HG02798 (cell line): ENCODE data around the gene DPP6.

Source experiments
- ATAC-seq: cut with Tn5 transposase; IDR thresholded peaks from one replicate; pipeline ENCODE4 v1.9.1; 2021; ENCODE audit warnings: mild to moderate bottlenecking; ENCODE audit not compliant: unreplicated experiment, poor library complexity

The DPP6 gene

GRCh38 chr7:154679379-154680053 lies 627.3 kb downstream of the DPP6 start:
- ATAC-seq: no peak

- ATAC-seq: no peak
Observed at GRCh38 chr7:154680894-154681659, 628.9 kb downstream of the DPP6 start.

- ATAC-seq: no peak
Observed at GRCh38 chr7:154682003-154682402, 629.8 kb downstream of the DPP6 start.

- no peak for ATAC-seq
Observed at GRCh38 chr7:154684666-154685563, 632.7 kb downstream of the DPP6 start.

GRCh38 chr7:154685564-154685901 lies 633.3 kb downstream of the DPP6 start:
- ATAC-seq: no peak

- no peak for ATAC-seq
Observed at GRCh38 chr7:154686305-154686704, 634.1 kb downstream of the DPP6 start.

GRCh38 chr7:154688952-154689351 lies 636.8 kb downstream of the DPP6 start:
- no peak for ATAC-seq

- ATAC-seq: no peak
Observed at GRCh38 chr7:154690411-154690810, 638.2 kb downstream of the DPP6 start.

GRCh38 chr7:154693661-154694060 lies 641.5 kb downstream of the DPP6 start:
- ATAC-seq: no peak

- no peak for ATAC-seq
Observed at GRCh38 chr7:154695836-154696235, 643.6 kb downstream of the DPP6 start.

GRCh38 chr7:154696556-154696955 lies 644.4 kb downstream of the DPP6 start:
- no peak for ATAC-seq

- ATAC-seq: no peak
Observed at GRCh38 chr7:154698726-154699291, 646.6 kb downstream of the DPP6 start.

- ATAC-seq: no peak
Observed at GRCh38 chr7:154699417-154699816, 647.2 kb downstream of the DPP6 start.

GRCh38 chr7:154709840-154710520 lies 657.8 kb downstream of the DPP6 start:
- no peak for ATAC-seq

GRCh38 chr7:154720016-154720415 lies 667.8 kb downstream of the DPP6 start:
- no peak for ATAC-seq

GRCh38 chr7:154721086-154721485 lies 668.9 kb downstream of the DPP6 start:
- no peak for ATAC-seq

- no peak for ATAC-seq
Observed at GRCh38 chr7:154726368-154726767, 674.2 kb downstream of the DPP6 start.

GRCh38 chr7:154729056-154729455 lies 676.9 kb downstream of the DPP6 start:
- ATAC-seq: no peak

GRCh38 chr7:154735766-154736165 lies 683.6 kb downstream of the DPP6 start:
- ATAC-seq: no peak

GRCh38 chr7:154736389-154736788 lies 684.2 kb downstream of the DPP6 start:
- no peak for ATAC-seq
